Naive B cell (primary cell): ENCODE measurements around the gene PILRA. TPM values are rescaled to one million over a fixed set of nuclear protein-coding genes. Genes with fewer than 3 reads are reported as not detected.
"Not testable (repeated sequence)": the region's sequence is repeated elsewhere in the genome, so short reads cannot be mapped to it uniquely, and the experiment has no call there.

Experiments used
- ATAC-seq, 2 donors: fragments of 150-1000 bp; cut with Tn5 transposase; 2 replicates each; pipeline ENCODE4 v1.10.0; 2021; ENCODE audit warnings: low read depth in 2 of 2, mild to moderate bottlenecking in 2 of 2, moderate library complexity in 2 of 2
- DNase-seq: peaks from one replicate; pipeline ENCODE4 v3.0.0; 2022
- H3K27ac Mint-ChIP-seq, 6 donors: one replicate each; pipeline ENCODE4 v1.8.0; 2020 to 2022; ENCODE audit warnings: mild to moderate bottlenecking in 6 of 6, mixed read lengths in 6 of 6, moderate library complexity in 5 of 6, inconsistent platforms in 2 of 6
- H3K27me3 Mint-ChIP-seq, 3 donors: one replicate each; pipeline ENCODE4 v1.8.0; 2021 to 2022; ENCODE audit warnings: mixed read lengths in 3 of 3, mild to moderate bottlenecking in 1 of 3
- H3K36me3 Mint-ChIP-seq, 2 donors: one replicate each; pipeline ENCODE4 v1.8.0; 2020 to 2022; ENCODE audit warnings: mixed read lengths in 2 of 2, inconsistent platforms in 1 of 2, mild to moderate bottlenecking in 1 of 2
- H3K4me1 Mint-ChIP-seq, 3 donors: one replicate each; pipeline ENCODE4 v1.8.0; 2020 to 2022; ENCODE audit warnings: mixed read lengths in 3 of 3, inconsistent platforms in 1 of 3, mild to moderate bottlenecking in 1 of 3, moderate library complexity in 1 of 3
- H3K4me3 Mint-ChIP-seq, 8 donors: one replicate each; pipeline ENCODE4 v1.8.0; 2020 to 2022; ENCODE audit warnings: mild to moderate bottlenecking in 8 of 8, mixed read lengths in 8 of 8, moderate library complexity in 8 of 8, inconsistent platforms in 2 of 8
- H3K9me3 Mint-ChIP-seq, 7 donors: one replicate each; pipeline ENCODE4 v1.8.0; 2020 to 2022; ENCODE audit warnings: mixed read lengths in 7 of 7, mild to moderate bottlenecking in 5 of 7, inconsistent platforms in 2 of 7, moderate library complexity in 1 of 7
- polyA plus RNA-seq, 6 donors: library from polyadenylated mRNA; unstranded; fragments of 300-500 nt; fragmentation: Illumina TruSeq; gene quantifications; one replicate each; pipeline ENCODE4 v1.2.3, GENCODE V29; 2021; ENCODE audit warnings: low read depth in 6 of 6

PILRA gene
- polyA plus RNA-seq, 6 donors from 2014 or later = 0.53 to 1.8 (median 0.53) TPM; not detected in 1

- peaks cover 14 to 25% (median 21%) of the 10 kb centered on the region in 3 donors for H3K4me1 Mint-ChIP-seq
- peaks cover 5 to 28% of the 10 kb centered on the region in 2 donors for H3K36me3 Mint-ChIP-seq
- DNase-seq = no peak
- H3K9me3 Mint-ChIP-seq = no peaks in the 10 kb centered on the region
- no peak overlapping the region for H3K4me3 Mint-ChIP-seq
- peak overlapping the region in 1 of 6 donors; percentile 52 for H3K27ac Mint-ChIP-seq
- ATAC-seq = no peak
- H3K27me3 Mint-ChIP-seq = no peaks in the 10 kb centered on the region
Observed at GRCh38 chr7:100348805-100349204, 24.5 kb upstream of the PILRA start.

- DNase-seq (no peak), ATAC-seq (no peak)
- Mint-ChIP-seq H3K4me3 (peak overlapping the region in 3 of 8 donors; percentile 40 to 45 (median 44)), H3K4me1 (peaks cover 9 to 22% (median 12%) of the 10 kb centered on the region in 3 donors), H3K9me3 (no peaks in the 10 kb centered on the region), H3K27ac (peak overlapping the region in 3 of 6 donors; percentile 0 to 52 (median 19)), H3K27me3 (no peaks in the 10 kb centered on the region), H3K36me3 (peaks cover 5 to 28% of the 10 kb centered on the region in 2 donors)
Observed at GRCh38 chr7:100349757-100350156, 23.5 kb upstream of the PILRA start.

GRCh38 chr7:100351657-100352058, 21.6 kb upstream of the PILRA start:
- Mint-ChIP-seq H3K36me3 (peaks cover 0 to 21% of the 10 kb centered on the region in 2 donors), H3K4me3 (peak overlapping the region in 1 of 8 donors; percentile 29), H3K27me3 (no peaks in the 10 kb centered on the region), H3K9me3 (no peaks in the 10 kb centered on the region), H3K27ac (peak overlapping the region in 1 of 6 donors; percentile 62), H3K4me1 (peaks cover 6 to 21% (median 13%) of the 10 kb centered on the region in 3 donors)
- DNase-seq (no peak), ATAC-seq (no peak)

GRCh38 chr7:100352230-100352781, 21.0 kb upstream of the PILRA start:
- DNase-seq, H3K4me3 Mint-ChIP-seq, H3K27ac Mint-ChIP-seq, H3K9me3 Mint-ChIP-seq, H3K27me3 Mint-ChIP-seq: not testable (repeated sequence)
- Mint-ChIP-seq H3K36me3 (peaks cover 0 to 21% of the 10 kb centered on the region in 2 donors), H3K4me1 (peaks cover 6 to 23% (median 18%) of the 10 kb centered on the region in 3 donors)
- ATAC-seq = peak; percentile 66

- peak overlapping the region in 4 of 6 donors; percentile 7 to 68 (median 46) for H3K27ac Mint-ChIP-seq
- peaks cover 0 to 21% of the 10 kb centered on the region in 2 donors for H3K36me3 Mint-ChIP-seq
- ATAC-seq (no peak), DNase-seq (no peak)
- H3K27me3 Mint-ChIP-seq = no peaks in the 10 kb centered on the region
- peak overlapping the region in 2 of 8 donors; percentile 22 to 29 for H3K4me3 Mint-ChIP-seq
- H3K9me3 Mint-ChIP-seq = no peaks in the 10 kb centered on the region
- H3K4me1 Mint-ChIP-seq = peaks cover 13 to 26% (median 20%) of the 10 kb centered on the region in 3 donors
Observed at GRCh38 chr7:100352984-100353684, 20.2 kb upstream of the PILRA start.

- ATAC-seq = no peak
- Mint-ChIP-seq H3K4me1 (peaks cover 19 to 30% (median 27%) of the 10 kb centered on the region in 3 donors), H3K4me3 (peak overlapping the region in 1 of 8 donors; percentile 50), H3K27me3 (no peaks in the 10 kb centered on the region), H3K9me3 (no peaks in the 10 kb centered on the region), H3K36me3 (peaks cover 0 to 21% of the 10 kb centered on the region in 2 donors), H3K27ac (peak overlapping the region in 4 of 6 donors; percentile 7 to 68 (median 46))
- DNase-seq = no peak
Observed at GRCh38 chr7:100353685-100354330, 19.5 kb upstream of the PILRA start.

GRCh38 chr7:100356416-100357068, 16.7 kb upstream of the PILRA start:
- Mint-ChIP-seq H3K9me3 (no peaks in the 10 kb centered on the region), H3K27me3 (no peaks in the 10 kb centered on the region), H3K27ac (peak overlapping the region in 4 of 6 donors; percentile 41 to 86 (median 70)), H3K36me3 (peaks cover 9 to 21% of the 10 kb centered on the region in 2 donors), H3K4me3 (peak overlapping the region in 1 of 8 donors; percentile 9), H3K4me1 (peaks cover 21 to 36% (median 28%) of the 10 kb centered on the region in 3 donors)
- DNase-seq = no peak
- no peak for ATAC-seq

- H3K27me3 Mint-ChIP-seq = no peaks in the 10 kb centered on the region
- peaks cover 9 to 19% of the 10 kb centered on the region in 2 donors for H3K36me3 Mint-ChIP-seq
- H3K4me1 Mint-ChIP-seq = peaks cover 19 to 33% (median 26%) of the 10 kb centered on the region in 3 donors
- ATAC-seq (no peak), DNase-seq (no peak)
- H3K4me3 Mint-ChIP-seq = no peak overlapping the region
- peak overlapping the region in 3 of 6 donors; percentile 33 to 74 (median 60) for H3K27ac Mint-ChIP-seq
- no peaks in the 10 kb centered on the region for H3K9me3 Mint-ChIP-seq
Observed at GRCh38 chr7:100357131-100357561, 16.1 kb upstream of the PILRA start.

GRCh38 chr7:100358027-100358856, 15.0 kb upstream of the PILRA start, which contains the start of gene PILRB:
Gene PILRB, plus strand, starts transcription at chr7:100358117. Its CDS starts 186 bp downstream, at chr7:100358303.
- Mint-ChIP-seq H3K36me3 (peaks cover 16 to 20% of the 10 kb centered on the region in 2 donors), H3K4me3 (peak within 1 kb of the TSS in 1 of 8 donors; percentile 57), H3K27me3 (no peaks in the 10 kb centered on the region), H3K27ac (peak within 1 kb of the TSS; percentile 75 to 94 (median 86)), H3K4me1 (peaks cover 19 to 32% (median 26%) of the 10 kb centered on the region in 3 donors), H3K9me3 (no peaks in the 10 kb centered on the region)
- peak; percentile 84 to 88 for ATAC-seq
- peak; percentile 35 for DNase-seq

- ATAC-seq (no peak), DNase-seq (no peak)
- Mint-ChIP-seq H3K36me3 (peaks cover 19 to 20% of the 10 kb centered on the region in 2 donors), H3K4me1 (peaks cover 19 to 29% (median 26%) of the 10 kb centered on the region in 3 donors), H3K27me3 (no peaks in the 10 kb centered on the region), H3K27ac (peak overlapping the region; percentile 61 to 94 (median 86)), H3K4me3 (no peak overlapping the region), H3K9me3 (no peaks in the 10 kb centered on the region)
Observed at GRCh38 chr7:100358857-100359212, 14.5 kb upstream of the PILRA start.

- Mint-ChIP-seq H3K9me3 (no peaks in the 10 kb centered on the region), H3K36me3 (peaks cover 19 to 20% of the 10 kb centered on the region in 2 donors), H3K27me3 (no peaks in the 10 kb centered on the region), H3K27ac (peak overlapping the region; percentile 9 to 92 (median 76)), H3K4me3 (peak overlapping the region in 4 of 8 donors; percentile 6 to 61 (median 18)), H3K4me1 (peaks cover 19 to 29% (median 27%) of the 10 kb centered on the region in 3 donors)
- ATAC-seq = no peak
- DNase-seq = no peak
Observed at GRCh38 chr7:100360135-100360854, 13.0 kb upstream of the PILRA start.

GRCh38 chr7:100363098-100363497, 10.2 kb upstream of the PILRA start:
- no peaks in the 10 kb centered on the region for H3K27me3 Mint-ChIP-seq
- no peaks in the 10 kb centered on the region for H3K9me3 Mint-ChIP-seq
- no peak overlapping the region for H3K4me3 Mint-ChIP-seq
- H3K4me1 Mint-ChIP-seq = peaks cover 40 to 45% (median 42%) of the 10 kb centered on the region in 3 donors
- no peak for DNase-seq
- H3K36me3 Mint-ChIP-seq = peaks cover 19 to 20% of the 10 kb centered on the region in 2 donors
- peak overlapping the region in 2 of 6 donors; percentile 57 to 61 for H3K27ac Mint-ChIP-seq
- no peak for ATAC-seq
